HG03565 (cell line): ENCODE measurements around the gene CYFIP1.
"Not testable (repeated sequence)": the region's sequence is repeated elsewhere in the genome, so short reads cannot be mapped to it uniquely, and the experiment has no call there.

Experiments used
- ATAC-seq: cut with Tn5 transposase; IDR thresholded peaks from one replicate; pipeline ENCODE4 v1.9.1; 2021; ENCODE audit warnings: mild to moderate bottlenecking, moderate library complexity; ENCODE audit not compliant: unreplicated experiment

The CYFIP1 gene

GRCh38 chr15:22980189-22981050 is at the start of gene CYFIP1:
Gene CYFIP1, minus strand, starts transcription at chr15:22980368. Its CDS starts 33,083 bp downstream, at chr15:22947285.
- peak; percentile 48 for ATAC-seq

GRCh38 chr15:23026218-23026617 is 46.0 kb upstream of the CYFIP1 start:
- no peak for ATAC-seq

- no peak for ATAC-seq
Observed at GRCh38 chr15:23022156-23022555, 42.0 kb upstream of the CYFIP1 start.

- ATAC-seq, result no peak
Observed at GRCh38 chr15:23014394-23015000, 34.3 kb upstream of the CYFIP1 start.

- no peak for ATAC-seq
Observed at GRCh38 chr15:23013681-23014080, 33.5 kb upstream of the CYFIP1 start.

GRCh38 chr15:23012616-23013015 is 32.4 kb upstream of the CYFIP1 start:
- ATAC-seq, result not testable (repeated sequence)

GRCh38 chr15:23003736-23004135 is 23.6 kb upstream of the CYFIP1 start:
- ATAC-seq, result no peak

- ATAC-seq, result no peak
Observed at GRCh38 chr15:23002920-23003319, 22.8 kb upstream of the CYFIP1 start.

- ATAC-seq, result no peak
Observed at GRCh38 chr15:22995795-22996194, 15.6 kb upstream of the CYFIP1 start.

- no peak for ATAC-seq
Observed at GRCh38 chr15:22992024-22992326, 11.8 kb upstream of the CYFIP1 start.

GRCh38 chr15:22989576-22990477 is 9.7 kb upstream of the CYFIP1 start:
- no peak for ATAC-seq

- ATAC-seq, result no peak
Observed at GRCh38 chr15:22988811-22989210, 8.6 kb upstream of the CYFIP1 start.

- not testable (repeated sequence) for ATAC-seq
Observed at GRCh38 chr15:22981931-22982330, 1.8 kb upstream of the CYFIP1 start.

GRCh38 chr15:22981051-22981840 is 1.1 kb upstream of the CYFIP1 start:
- ATAC-seq, result no peak

GRCh38 chr15:22979238-22980188 is 655 bp downstream of the CYFIP1 start:
- ATAC-seq, result peak; percentile 33

GRCh38 chr15:22978691-22979237 is 1.4 kb downstream of the CYFIP1 start:
- ATAC-seq, result peak; percentile 24

GRCh38 chr15:22974745-22975144 is 5.4 kb downstream of the CYFIP1 start:
- ATAC-seq, result no peak

GRCh38 chr15:22973987-22974386 is 6.2 kb downstream of the CYFIP1 start:
- no peak for ATAC-seq

- ATAC-seq, result peak; percentile 51
Observed at GRCh38 chr15:22973286-22973685, 6.9 kb downstream of the CYFIP1 start.
